ENCODE data around the gene EFCAB6. TPM values are rescaled to one million over a fixed set of nuclear protein-coding genes. Genes with fewer than 3 reads are reported as not detected.

The EFCAB6 gene
- total and polyA plus RNA-seq, 7 experiments from 2014 or later = 0.08 to 1.4 (median 0.39) TPM; not detected in 1

- Mint-ChIP-seq H3K4me1 (peaks cover 0 to 2% (median 0%) of the 10 kb centered on the region in 7 donors), H3K27ac (no peak overlapping the region)
- POLR2A ChIA-PET = no interaction called here
Observed at GRCh38 chr22:43541462-43542407, 270.4 kb downstream of the EFCAB6 start.

GRCh38 chr22:43541022-43541421, 271.1 kb downstream of the EFCAB6 start:
- DNase-seq (no peak), ATAC-seq (no peak)
- Mint-ChIP-seq H3K9me3 (peaks cover 0 to 4% (median 0%) of the 10 kb centered on the region in 11 donors), H3K4me1 (peaks cover 0 to 2% (median 0%) of the 10 kb centered on the region in 7 donors), H3K27me3 (peaks cover 0 to 19% (median 9%) of the 10 kb centered on the region in 5 donors), H3K36me3 (no peaks in the 10 kb centered on the region), H3K27ac (no peak overlapping the region), H3K4me3 (no peak overlapping the region)
- intact Hi-C loops (cut with micrococcal nuclease) = no loop called here
- H3K36me3 ChIP-seq (ENCODE audit: control insufficient read depth in 2 of 3, insufficient read depth in 3 of 3, low read length in 3 of 3) = no peaks in the 10 kb centered on the region
- ChIA-PET CTCF (no interaction called here), POLR2A (no interaction called here)
- H3K27me3 ChIP-seq (ENCODE audit: control insufficient read depth in 2 of 2, insufficient read depth in 2 of 2, low read length in 2 of 2) = no peaks in the 10 kb centered on the region
- no peak overlapping the region for H3K4me3 ChIP-seq (ENCODE audit: low read length)
- no peaks in the 10 kb centered on the region for H3K9me3 ChIP-seq (ENCODE audit: control insufficient read depth in 2 of 3, low read length in 3 of 3)
- no peaks in the 10 kb centered on the region for H3K4me1 ChIP-seq (ENCODE audit: control insufficient read depth in 2 of 2, insufficient read depth in 2 of 2, low read length in 2 of 2)
- no peak overlapping the region for H3K27ac ChIP-seq (ENCODE audit: low read depth, low read length)

More at GRCh38 chr22:43541462-43542407, 270.4 kb downstream of the EFCAB6 start:
- Mint-ChIP-seq H3K9me3 (no peaks in the 10 kb centered on the region), H3K4me3 (no peak overlapping the region), H3K36me3 (no peaks in the 10 kb centered on the region), H3K27me3 (peaks cover 0 to 19% (median 9%) of the 10 kb centered on the region in 5 donors)
- no peaks in the 10 kb centered on the region for H3K27me3 ChIP-seq (ENCODE audit: control insufficient read depth in 2 of 2, insufficient read depth in 2 of 2, low read length in 2 of 2)
- H3K36me3 ChIP-seq (ENCODE audit: control insufficient read depth in 2 of 3, insufficient read depth in 3 of 3, low read length in 3 of 3) = no peaks in the 10 kb centered on the region
- CTCF ChIA-PET = no interaction called here
- H3K9me3 ChIP-seq (ENCODE audit: control insufficient read depth in 2 of 3, low read length in 3 of 3) = no peaks in the 10 kb centered on the region
- ATAC-seq (no peak), DNase-seq (no peak)
- intact Hi-C loops (cut with micrococcal nuclease) = no loop called here
- H3K4me1 ChIP-seq (ENCODE audit: control insufficient read depth in 2 of 2, insufficient read depth in 2 of 2, low read length in 2 of 2) = no peaks in the 10 kb centered on the region
- no peak overlapping the region for H3K27ac ChIP-seq (ENCODE audit: low read depth, low read length)
- H3K4me3 ChIP-seq (ENCODE audit: low read length) = no peak overlapping the region

GRCh38 chr22:43540529-43540923, 271.6 kb downstream of the EFCAB6 start:
- intact Hi-C loops (cut with micrococcal nuclease) = no loop called here
- DNase-seq (no peak), ATAC-seq (no peak)
- Mint-ChIP-seq H3K27ac (no peak overlapping the region), H3K9me3 (peaks cover 0 to 4% (median 0%) of the 10 kb centered on the region in 11 donors), H3K4me1 (peaks cover 0 to 2% (median 0%) of the 10 kb centered on the region in 7 donors), H3K27me3 (peaks cover 2 to 22% (median 9%) of the 10 kb centered on the region in 5 donors), H3K4me3 (no peak overlapping the region), H3K36me3 (no peaks in the 10 kb centered on the region)
- H3K4me3 ChIP-seq (ENCODE audit: low read length) = no peak overlapping the region
- no peaks in the 10 kb centered on the region for H3K4me1 ChIP-seq (ENCODE audit: control insufficient read depth in 2 of 2, insufficient read depth in 2 of 2, low read length in 2 of 2)
- ChIA-PET POLR2A (no interaction called here), CTCF (no interaction called here)
- H3K9me3 ChIP-seq (ENCODE audit: control insufficient read depth in 2 of 3, low read length in 3 of 3) = no peaks in the 10 kb centered on the region
- no peak overlapping the region for H3K27ac ChIP-seq (ENCODE audit: low read depth, low read length)
- no peaks in the 10 kb centered on the region for H3K36me3 ChIP-seq (ENCODE audit: control insufficient read depth in 2 of 3, insufficient read depth in 3 of 3, low read length in 3 of 3)
- H3K27me3 ChIP-seq (ENCODE audit: control insufficient read depth in 2 of 2, insufficient read depth in 2 of 2, low read length in 2 of 2) = no peaks in the 10 kb centered on the region

GRCh38 chr22:43539572-43540528, 272.3 kb downstream of the EFCAB6 start:
- H3K9me3 ChIP-seq (ENCODE audit: control insufficient read depth in 2 of 3, low read length in 3 of 3) = no peaks in the 10 kb centered on the region
- no peak overlapping the region for H3K4me3 ChIP-seq (ENCODE audit: low read length)
- no peaks in the 10 kb centered on the region for H3K4me1 ChIP-seq (ENCODE audit: control insufficient read depth in 2 of 2, insufficient read depth in 2 of 2, low read length in 2 of 2)
- ChIA-PET POLR2A (no interaction called here), CTCF (no interaction called here)
- intact Hi-C loops (cut with micrococcal nuclease) = no loop called here
- H3K36me3 Mint-ChIP-seq = no peaks in the 10 kb centered on the region
- peaks cover 0 to 4% (median 0%) of the 10 kb centered on the region in 11 donors for H3K9me3 Mint-ChIP-seq
- ATAC-seq (no peak), DNase-seq (no peak)
- no peak overlapping the region for H3K27ac Mint-ChIP-seq
- peaks cover 2 to 22% (median 9%) of the 10 kb centered on the region in 5 donors for H3K27me3 Mint-ChIP-seq
- H3K27ac ChIP-seq (ENCODE audit: low read depth, low read length) = no peak overlapping the region
- H3K36me3 ChIP-seq (ENCODE audit: control insufficient read depth in 2 of 3, insufficient read depth in 3 of 3, low read length in 3 of 3) = no peaks in the 10 kb centered on the region
- peaks cover 0 to 2% (median 0%) of the 10 kb centered on the region in 7 donors for H3K4me1 Mint-ChIP-seq
- H3K4me3 Mint-ChIP-seq = no peak overlapping the region
- no peaks in the 10 kb centered on the region for H3K27me3 ChIP-seq (ENCODE audit: control insufficient read depth in 2 of 2, insufficient read depth in 2 of 2, low read length in 2 of 2)

- H3K27ac Mint-ChIP-seq = no peak overlapping the region
- ATAC-seq (no peak), DNase-seq (no peak)
- no peaks in the 10 kb centered on the region for H3K9me3 ChIP-seq (ENCODE audit: control insufficient read depth in 2 of 3, low read length in 3 of 3)
- H3K4me3 ChIP-seq (ENCODE audit: low read length) = no peak overlapping the region
- intact Hi-C loops (cut with micrococcal nuclease) = no loop called here
- CTCF ChIA-PET = no interaction called here
- H3K4me1 ChIP-seq (ENCODE audit: control insufficient read depth in 2 of 2, insufficient read depth in 2 of 2, low read length in 2 of 2) = no peaks in the 10 kb centered on the region
- H3K36me3 ChIP-seq (ENCODE audit: control insufficient read depth in 2 of 3, insufficient read depth in 3 of 3, low read length in 3 of 3) = no peaks in the 10 kb centered on the region
- no peak overlapping the region for H3K4me3 Mint-ChIP-seq
- H3K9me3 Mint-ChIP-seq = peaks cover 0 to 4% (median 0%) of the 10 kb centered on the region in 11 donors
- H3K27ac ChIP-seq (ENCODE audit: low read depth, low read length) = no peak overlapping the region
- H3K27me3 Mint-ChIP-seq = peaks cover 2 to 18% (median 9%) of the 10 kb centered on the region in 5 donors
- no peaks in the 10 kb centered on the region for H3K4me1 Mint-ChIP-seq
- H3K27me3 ChIP-seq (ENCODE audit: control insufficient read depth in 2 of 2, insufficient read depth in 2 of 2, low read length in 2 of 2) = no peaks in the 10 kb centered on the region
- POLR2A ChIA-PET = no interaction called here
- H3K36me3 Mint-ChIP-seq = no peaks in the 10 kb centered on the region
Observed at GRCh38 chr22:43537019-43537585, 275.0 kb downstream of the EFCAB6 start.

- H3K4me1 Mint-ChIP-seq = no peaks in the 10 kb centered on the region
- CTCF ChIA-PET = no interaction called here
- no peak overlapping the region for H3K27ac Mint-ChIP-seq
- ATAC-seq (no peak), DNase-seq (no peak)
- H3K27me3 ChIP-seq (ENCODE audit: control insufficient read depth in 2 of 2, insufficient read depth in 2 of 2, low read length in 2 of 2) = no peaks in the 10 kb centered on the region
- peaks cover 2 to 16% (median 5%) of the 10 kb centered on the region in 5 donors for H3K27me3 Mint-ChIP-seq
- no peaks in the 10 kb centered on the region for H3K36me3 ChIP-seq (ENCODE audit: control insufficient read depth in 2 of 3, insufficient read depth in 3 of 3, low read length in 3 of 3)
- H3K4me1 ChIP-seq (ENCODE audit: control insufficient read depth in 2 of 2, insufficient read depth in 2 of 2, low read length in 2 of 2) = no peaks in the 10 kb centered on the region
- H3K4me3 ChIP-seq (ENCODE audit: low read length) = no peak overlapping the region
- no peak overlapping the region for H3K4me3 Mint-ChIP-seq
- H3K27ac ChIP-seq (ENCODE audit: low read depth, low read length) = no peak overlapping the region
- H3K9me3 ChIP-seq (ENCODE audit: control insufficient read depth in 2 of 3, low read length in 3 of 3) = no peaks in the 10 kb centered on the region
- no peaks in the 10 kb centered on the region for H3K36me3 Mint-ChIP-seq
- peaks cover 0 to 4% (median 0%) of the 10 kb centered on the region in 11 donors for H3K9me3 Mint-ChIP-seq
- POLR2A ChIA-PET = no interaction called here
- intact Hi-C loops (cut with micrococcal nuclease) = no loop called here
Observed at GRCh38 chr22:43535741-43536140, 276.4 kb downstream of the EFCAB6 start.

All from naive thymus-derived CD4-positive, alpha-beta T cell (primary cell).